Subcutaneous adipose tissue (tissue), 4 donors: ENCODE measurements around the gene SMKR1. TPM values are rescaled to one million over a fixed set of nuclear protein-coding genes. Genes with fewer than 3 reads are reported as not detected.

ENCODE experiments used
- total RNA-seq, 4 donors: library from RNA; depleted of rRNA; stranded (reverse); fragments of >200 nt; gene quantifications; one replicate each; pipeline ENCODE4 v1.1.0, GENCODE V29; 2016
- TF ChIP-seq, protein P1 (sequence below): fragments of 450-650 bp; IDR thresholded peaks from one replicate; pipeline ENCODE4 v1.5.1; 2016; ENCODE audit warnings: low read depth, mild to moderate bottlenecking, control low read depth, antibody characterized with exemption, moderate library complexity

SMKR1 gene
- total RNA-seq, 4 donors from 2014 or later = not detected

DNA sequence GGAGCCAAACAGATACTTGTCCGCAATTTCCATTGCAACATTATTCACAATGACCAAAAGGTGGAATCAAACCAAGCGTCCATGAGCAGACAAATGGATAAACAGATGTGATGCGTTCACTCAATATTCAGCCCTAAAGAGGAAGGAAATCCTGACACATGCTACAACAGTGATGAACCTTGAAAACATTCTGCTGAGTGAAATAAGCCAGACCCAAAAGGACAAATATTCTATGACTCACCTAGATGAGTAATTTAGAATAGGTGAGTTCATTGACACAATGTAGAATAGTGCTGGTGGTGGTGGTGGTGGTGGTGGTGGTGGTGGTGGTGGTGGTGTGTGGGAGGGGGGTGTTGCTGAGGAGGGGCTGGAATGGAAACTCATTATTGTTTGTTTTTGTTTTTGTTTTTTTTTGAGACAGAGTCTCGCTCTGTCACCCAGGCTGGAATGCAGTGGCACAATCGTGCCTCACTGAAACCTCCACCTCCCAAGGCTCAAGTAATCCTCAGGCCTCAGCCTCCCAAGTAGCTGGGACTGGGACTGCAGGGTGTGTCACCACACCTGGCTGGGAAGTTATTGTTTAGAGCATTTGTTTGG is 28.6 kb downstream of the SMKR1 start:
- TF ChIP-seq, protein P1, sequence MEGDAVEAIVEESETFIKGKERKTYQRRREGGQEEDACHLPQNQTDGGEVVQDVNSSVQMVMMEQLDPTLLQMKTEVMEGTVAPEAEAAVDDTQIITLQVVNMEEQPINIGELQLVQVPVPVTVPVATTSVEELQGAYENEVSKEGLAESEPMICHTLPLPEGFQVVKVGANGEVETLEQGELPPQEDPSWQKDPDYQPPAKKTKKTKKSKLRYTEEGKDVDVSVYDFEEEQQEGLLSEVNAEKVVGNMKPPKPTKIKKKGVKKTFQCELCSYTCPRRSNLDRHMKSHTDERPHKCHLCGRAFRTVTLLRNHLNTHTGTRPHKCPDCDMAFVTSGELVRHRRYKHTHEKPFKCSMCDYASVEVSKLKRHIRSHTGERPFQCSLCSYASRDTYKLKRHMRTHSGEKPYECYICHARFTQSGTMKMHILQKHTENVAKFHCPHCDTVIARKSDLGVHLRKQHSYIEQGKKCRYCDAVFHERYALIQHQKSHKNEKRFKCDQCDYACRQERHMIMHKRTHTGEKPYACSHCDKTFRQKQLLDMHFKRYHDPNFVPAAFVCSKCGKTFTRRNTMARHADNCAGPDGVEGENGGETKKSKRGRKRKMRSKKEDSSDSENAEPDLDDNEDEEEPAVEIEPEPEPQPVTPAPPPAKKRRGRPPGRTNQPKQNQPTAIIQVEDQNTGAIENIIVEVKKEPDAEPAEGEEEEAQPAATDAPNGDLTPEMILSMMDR = no peak

DNA sequence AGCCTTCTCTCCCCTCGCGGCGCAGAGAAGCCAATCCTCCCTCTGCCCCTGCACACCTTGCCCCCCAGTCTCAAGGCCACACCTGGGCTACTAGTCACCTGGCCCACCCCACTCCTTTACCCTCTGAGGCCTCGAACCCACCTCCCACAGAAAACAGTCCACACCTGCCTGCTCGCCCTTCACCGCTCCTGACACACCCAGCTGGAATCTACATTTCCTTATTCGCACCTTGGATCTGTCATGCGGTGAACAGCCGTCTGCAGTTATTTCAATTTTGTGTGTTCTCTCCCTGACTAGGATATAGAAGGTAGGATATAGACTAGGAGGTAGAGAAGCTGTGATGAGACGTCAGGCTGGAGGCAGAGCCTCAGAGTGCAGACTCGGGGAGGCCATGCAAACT is 29.4 kb downstream of the SMKR1 start:
- TF ChIP-seq, protein P1 = no peak

DNA sequence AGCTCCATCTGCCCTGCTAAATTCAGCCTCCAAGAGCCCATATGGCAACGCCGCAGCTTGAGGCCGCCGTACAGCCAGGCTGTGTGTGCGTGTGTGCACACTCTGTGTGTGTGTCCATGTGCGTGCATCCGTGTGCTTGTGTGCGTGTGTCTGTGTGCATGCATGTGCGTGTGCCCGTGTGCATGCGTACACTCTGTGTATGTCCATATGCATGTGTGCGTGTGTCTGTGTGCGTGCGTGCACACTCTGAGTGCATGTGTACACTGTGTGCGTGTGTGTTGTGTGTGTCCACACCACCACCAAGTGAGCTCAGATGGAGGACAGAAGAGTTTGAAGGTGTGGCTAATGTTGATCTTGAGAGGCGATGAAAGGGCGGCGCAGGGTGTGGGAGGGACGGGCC is 30.0 kb downstream of the SMKR1 start:
- TF ChIP-seq, protein P1 = no peak

DNA sequence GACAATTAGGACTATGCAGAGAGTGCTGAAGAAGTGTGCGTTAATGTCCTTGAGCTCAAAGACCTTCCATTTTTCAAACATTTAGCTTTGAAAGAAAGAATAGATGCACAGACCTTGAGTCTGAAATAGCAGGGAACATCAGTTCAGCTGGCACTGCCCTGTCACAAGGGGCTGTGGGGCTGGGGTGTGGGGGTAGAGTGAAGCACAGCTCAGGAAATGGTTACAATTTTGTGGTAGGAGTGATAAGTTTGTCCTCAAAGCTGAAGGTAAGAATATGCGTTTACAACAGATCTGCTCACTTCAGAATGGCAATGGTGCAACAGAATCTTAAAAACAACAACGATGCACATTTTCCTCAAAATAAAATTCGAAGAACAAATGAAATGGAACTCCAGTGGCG is 33.6 kb downstream of the SMKR1 start:
- TF ChIP-seq, protein P1 = no peak

DNA sequence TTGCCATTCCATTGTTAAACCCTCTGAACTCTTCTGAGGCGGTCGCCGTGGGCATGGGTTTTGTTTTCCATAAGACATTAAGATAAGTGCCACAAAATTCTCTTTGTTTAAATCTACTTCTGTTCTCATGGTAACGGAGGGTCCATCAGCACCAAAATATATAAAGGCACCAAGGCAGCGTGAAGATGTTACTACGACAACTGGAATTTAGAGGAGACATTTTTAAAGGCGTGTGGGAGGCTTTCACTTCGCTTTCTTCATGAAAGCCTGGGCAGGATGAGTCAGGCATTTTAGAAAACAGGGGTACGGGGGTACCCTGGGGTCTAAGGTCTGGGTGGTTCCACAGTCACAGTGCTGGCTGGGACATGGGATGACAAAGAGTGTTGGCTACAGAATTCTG is 34.0 kb downstream of the SMKR1 start:
- TF ChIP-seq, protein P1 = no peak

DNA sequence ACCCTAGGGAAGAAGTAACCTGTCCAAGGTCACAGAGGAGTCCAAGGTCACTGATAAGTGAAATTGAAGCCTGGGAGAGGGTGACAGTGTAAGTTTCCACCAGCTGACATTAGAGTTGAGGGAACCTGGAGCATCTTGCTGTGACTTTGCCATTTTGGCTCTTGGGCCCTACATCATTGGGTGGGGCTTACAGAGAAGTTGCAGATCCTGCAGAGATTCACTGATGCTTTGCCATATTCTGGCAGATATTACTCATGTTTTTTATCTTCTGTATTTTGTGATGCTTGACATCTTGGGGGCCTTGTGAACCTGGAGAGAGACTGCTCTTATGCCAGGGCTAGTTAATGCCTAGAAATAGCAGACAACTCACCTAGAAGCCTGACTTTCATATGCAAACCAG is 36.5 kb downstream of the SMKR1 start:
- TF ChIP-seq, protein P1 = no peak

DNA sequence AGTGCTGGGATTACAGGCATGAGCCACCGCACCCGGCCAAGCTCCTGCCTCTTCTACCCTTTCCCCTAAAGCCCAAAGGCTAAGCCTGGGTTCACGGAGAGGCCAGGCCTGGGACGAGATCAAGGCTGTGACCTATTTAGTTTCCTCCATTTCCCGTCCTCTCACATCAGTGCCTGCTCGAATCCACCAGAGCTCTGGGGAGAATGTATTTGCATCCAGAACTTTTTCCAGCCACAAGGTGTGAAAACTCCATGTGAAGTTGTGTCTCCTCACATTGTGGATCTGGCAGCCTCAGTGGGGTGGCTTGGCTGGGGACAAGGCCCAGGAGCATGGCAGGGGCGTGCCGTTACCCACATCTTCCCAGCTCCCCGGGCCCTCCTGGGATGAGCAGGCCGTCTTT is 38.0 kb downstream of the SMKR1 start:
- TF ChIP-seq, protein P1 = no peak

DNA sequence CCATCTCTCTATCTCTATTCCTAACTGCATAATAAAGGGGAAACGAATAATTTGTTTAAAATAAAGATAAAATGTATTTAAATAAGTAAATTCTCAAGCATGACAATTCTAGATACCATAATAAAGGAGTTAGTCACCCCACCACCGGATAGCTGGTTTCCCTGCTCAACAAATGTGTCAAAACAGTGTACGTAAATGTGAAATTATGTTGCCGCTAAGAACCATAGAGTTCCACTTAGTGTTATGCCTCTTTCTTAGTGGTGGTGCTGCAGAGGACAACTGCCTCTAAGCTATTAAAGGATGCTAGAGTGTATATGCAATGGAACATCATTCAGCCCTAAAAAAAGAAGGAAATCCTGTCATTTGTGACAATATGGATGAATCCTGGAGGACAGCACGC is 42.4 kb downstream of the SMKR1 start:
- TF ChIP-seq, protein P1 = no peak
